B cell (primary cell): ENCODE results near the gene AUTS2. TPM values are rescaled to one million over a fixed set of nuclear protein-coding genes. Genes with fewer than 3 reads are reported as not detected.

Experiments
- ATAC-seq: fragments of 200-7000 bp; cut with Tn5 transposase; one replicate; pipeline ENCODE4 v1.10.0; 2021; ENCODE audit warnings: low read depth, mild to moderate bottlenecking, moderate number of reproducible peaks, moderate library complexity
- CTCF ChIA-PET: fragments of 350-600 bp; sonication (Branson Sonifier 250); formaldehyde crosslinking; loops from one replicate; lab custom pipeline; 2021; ENCODE audit warnings: antibody characterized with exemption, inconsistent platforms; lab: Charles Lee
- POLR2A ChIA-PET: fragments of 350-600 bp; sonication (Branson Sonifier 250); formaldehyde crosslinking; loops from one replicate; lab custom pipeline; 2021; ENCODE audit warnings: antibody characterized with exemption; lab: Charles Lee
- DNase-seq: peaks from one replicate; pipeline ENCODE4 v3.0.0; 2013
- H2AFZ ChIP-seq: 2 replicates; pipeline ENCODE4 v1.6.1; 2012; ENCODE audit warnings: mild to moderate bottlenecking, low read depth, low read length; ENCODE audit not compliant: insufficient read depth, poor library complexity, severe bottlenecking
- H3K27ac ChIP-seq, 2 donors: 1 replicate in 1 of 2; 2 replicates in 1 of 2; pipeline ENCODE4 v1.5.1; 2012 to 2013; ENCODE audit warnings: low read length in 2 of 2, mild to moderate bottlenecking in 2 of 2, moderate library complexity in 1 of 2
- H3K27me3 ChIP-seq, 4 experiments: fragments of 200-600 bp in 1 of 4; sonication (generic) in 1 of 4; replicated peaks in 1 of 4; 1 replicate in 2 of 4; 2 replicates in 2 of 4; pipeline versions ENCODE4 v1.6.1 to v1.7.0; 2013 to 2016; ENCODE audit warnings: low read length in 3 of 4, mild to moderate bottlenecking in 2 of 4, mixed read lengths in 1 of 4, moderate library complexity in 1 of 4; ENCODE audit not compliant: insufficient read depth in 4 of 4, control insufficient read depth in 3 of 4; ENCODE audit errors: control extremely low read depth in 1 of 4
- H3K36me3 ChIP-seq, 2 experiments: replicated peaks in 1 of 2; 1 replicate in 1 of 2; 2 replicates in 1 of 2; pipeline versions ENCODE4 v1.6.1 to v1.7.1; 2013; ENCODE audit warnings: low read length in 1 of 2; ENCODE audit not compliant: insufficient read depth in 2 of 2, control insufficient read depth in 1 of 2; ENCODE audit errors: control extremely low read depth in 1 of 2, extremely low read depth in 1 of 2
- H3K4me1 ChIP-seq, 2 donors: fragments of 200-600 bp in 1 of 2; sonication (generic) in 1 of 2; 1 replicate in 1 of 2; 2 replicates in 1 of 2; pipeline versions ENCODE4 v1.5.1 to v1.6.1; 2013 to 2017; ENCODE audit warnings: low read length in 2 of 2; ENCODE audit not compliant: control insufficient read depth in 2 of 2, insufficient read depth in 2 of 2
- H3K4me2 ChIP-seq: replicated peaks from 2 replicates; pipeline ENCODE3; 2012; ENCODE audit warnings: mild to moderate bottlenecking, low read depth, low read length; ENCODE audit not compliant: poor library complexity, severe bottlenecking
- H3K4me3 ChIP-seq, 5 experiments: fragments of 200-600 bp in 1 of 5; sonication (generic) in 1 of 5; 1 replicate in 3 of 5; 2 replicates in 2 of 5; pipeline versions ENCODE4 v1.5.1 to v1.7.0; 2011 to 2016; ENCODE audit warnings: low read length in 4 of 5, mild to moderate bottlenecking in 4 of 5, low read depth in 2 of 5, control low read depth in 1 of 5, moderate library complexity in 1 of 5; ENCODE audit not compliant: insufficient read depth in 1 of 5; ENCODE audit errors: control extremely low read depth in 1 of 5, extremely low read depth in 1 of 5
- H3K79me2 ChIP-seq: fragments of 200-600 bp; sonication (generic); one replicate; pipeline ENCODE4 v1.6.0; 2016; ENCODE audit warnings: low read length; ENCODE audit not compliant: control insufficient read depth, insufficient read depth
- H3K9ac ChIP-seq: fragments of 200-600 bp; sonication (generic); 2 replicates; pipeline ENCODE4 v1.6.1; 2017; ENCODE audit warnings: mild to moderate bottlenecking, low read length, moderate library complexity
- H3K9me3 ChIP-seq, 3 donors: one replicate each; pipeline versions ENCODE4 v1.6.1 to v1.7.1; 2013; ENCODE audit warnings: low read length in 2 of 3; ENCODE audit not compliant: control insufficient read depth in 2 of 3, insufficient read depth in 1 of 3; ENCODE audit errors: control extremely low read depth in 1 of 3
- H4K20me1 ChIP-seq: 2 replicates; pipeline ENCODE4 v1.6.0; 2012; ENCODE audit warnings: mild to moderate bottlenecking, low read length; ENCODE audit not compliant: insufficient read depth, control insufficient read depth, poor library complexity, severe bottlenecking
- H3K27ac Mint-ChIP-seq: one replicate; pipeline ENCODE4 v1.8.0; 2021; ENCODE audit warnings: mixed read lengths
- H3K27me3 Mint-ChIP-seq: one replicate; pipeline ENCODE4 v1.8.0; 2021; ENCODE audit warnings: mixed read lengths
- H3K4me1 Mint-ChIP-seq: one replicate; pipeline ENCODE4 v1.8.0; 2021; ENCODE audit warnings: mixed read lengths
- H3K4me3 Mint-ChIP-seq: one replicate; pipeline ENCODE4 v1.8.0; 2021; ENCODE audit warnings: mixed read lengths
- H3K9me3 Mint-ChIP-seq: one replicate; pipeline ENCODE4 v1.8.0; 2022; ENCODE audit warnings: mixed read lengths; ENCODE audit not compliant: insufficient read depth
- EZH2 ChIP-seq: IDR thresholded peaks from 2 replicates; pipeline ENCODE4 v1.6.1; 2012; ENCODE audit warnings: borderline replicate concordance, low read depth, mild to moderate bottlenecking, moderate library complexity, low read length; ENCODE audit not compliant: insufficient read depth, poor library complexity, severe bottlenecking
- WGBS: methylation state at CpG from one replicate; pipeline ENCODE4 v1.1.5; 2013; ENCODE audit warnings: missing lambda C conversion rate; ENCODE audit not compliant: insufficient coverage; 5-methylcytosine and 5-hydroxymethylcytosine counted together
- intact Hi-C: fragments of 100-400 bp; cut with micrococcal nuclease; formaldehyde crosslinking; loops from one replicate; pipeline ENCODE4 v1.10.0; 2022
- polyA plus RNA-seq: library from polyadenylated mRNA; depleted of rRNA; stranded (reverse); fragments of >200 nt; gene quantifications from 2 replicates; pipeline ENCODE4 v1.2.3, GENCODE V29; 2012
- total RNA-seq, 2 donors: library from RNA; stranded (reverse); fragments of 120-200 nt in 1 of 2; gene quantifications; 1 replicate in 1 of 2; 2 replicates in 1 of 2; pipeline versions ENCODE4 v1.2.3 to v1.2.4, GENCODE V29; 2013 to 2022
- TF ChIP-seq, protein P1 (sequence below): fragments of 200-600 bp; IDR thresholded peaks from one replicate; pipeline ENCODE4 v1.8.0; 2022; ENCODE audit warnings: antibody characterized with exemption, mild to moderate bottlenecking

The AUTS2 gene
- total and polyA plus RNA-seq, 2 donors (not counting 1 experiment from before 2014, with no cell fraction given): 22.3 to 35.0 TPM

DNA sequence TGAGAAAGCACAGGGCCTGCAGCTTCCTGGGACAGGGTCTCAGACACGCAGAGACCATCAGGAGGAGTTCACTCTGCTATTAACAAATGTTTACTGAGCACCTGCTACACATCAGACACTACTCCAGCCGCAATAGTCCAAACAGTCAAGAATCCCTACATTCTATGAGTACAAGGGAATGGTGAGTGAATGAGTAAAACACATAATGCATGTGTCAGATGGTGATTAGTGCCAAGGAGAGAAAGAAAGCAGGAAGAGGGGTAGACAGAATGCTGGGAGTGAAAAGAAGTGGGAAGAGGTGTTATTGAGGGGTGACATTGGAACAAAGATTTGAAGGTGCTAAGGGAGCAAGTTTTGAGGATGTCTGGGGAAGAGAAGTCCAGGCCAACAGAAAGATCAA lies 899.5 kb downstream of the AUTS2 start:
- Histone ChIP-seq H3K36me3 (peaks cover 0 to 4% of the 10 kb centered on the region in 2 experiments), H2AFZ (no peak overlapping the region), H3K79me2 (no peaks in the 10 kb centered on the region), H4K20me1 (no peaks in the 10 kb centered on the region), H3K27me3 (no peaks in the 10 kb centered on the region), H3K9me3 (no peaks in the 10 kb centered on the region), H3K4me3 (no peak overlapping the region), H3K9ac (no peak overlapping the region), H3K4me1 (no peaks in the 10 kb centered on the region), H3K27ac (no peak overlapping the region), H3K4me2 (no peak overlapping the region)
- no peaks in the 10 kb centered on the region for H3K9me3 Mint-ChIP-seq
- TF ChIP-seq, protein P1, sequence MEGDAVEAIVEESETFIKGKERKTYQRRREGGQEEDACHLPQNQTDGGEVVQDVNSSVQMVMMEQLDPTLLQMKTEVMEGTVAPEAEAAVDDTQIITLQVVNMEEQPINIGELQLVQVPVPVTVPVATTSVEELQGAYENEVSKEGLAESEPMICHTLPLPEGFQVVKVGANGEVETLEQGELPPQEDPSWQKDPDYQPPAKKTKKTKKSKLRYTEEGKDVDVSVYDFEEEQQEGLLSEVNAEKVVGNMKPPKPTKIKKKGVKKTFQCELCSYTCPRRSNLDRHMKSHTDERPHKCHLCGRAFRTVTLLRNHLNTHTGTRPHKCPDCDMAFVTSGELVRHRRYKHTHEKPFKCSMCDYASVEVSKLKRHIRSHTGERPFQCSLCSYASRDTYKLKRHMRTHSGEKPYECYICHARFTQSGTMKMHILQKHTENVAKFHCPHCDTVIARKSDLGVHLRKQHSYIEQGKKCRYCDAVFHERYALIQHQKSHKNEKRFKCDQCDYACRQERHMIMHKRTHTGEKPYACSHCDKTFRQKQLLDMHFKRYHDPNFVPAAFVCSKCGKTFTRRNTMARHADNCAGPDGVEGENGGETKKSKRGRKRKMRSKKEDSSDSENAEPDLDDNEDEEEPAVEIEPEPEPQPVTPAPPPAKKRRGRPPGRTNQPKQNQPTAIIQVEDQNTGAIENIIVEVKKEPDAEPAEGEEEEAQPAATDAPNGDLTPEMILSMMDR: no peak
- no peak for TF ChIP-seq EZH2
- H3K27me3 Mint-ChIP-seq: no peaks in the 10 kb centered on the region
- ChIA-PET CTCF (no interaction called here), POLR2A (no interaction called here)
- intact Hi-C loops: no loop called here
- H3K27ac Mint-ChIP-seq: no peak overlapping the region
- ATAC-seq (no peak), DNase-seq (no peak)
- H3K4me1 Mint-ChIP-seq: no peaks in the 10 kb centered on the region
- no peak overlapping the region for H3K4me3 Mint-ChIP-seq
- WGBS: no CpG with 5 or more reads among the region's 2 CpGs

DNA sequence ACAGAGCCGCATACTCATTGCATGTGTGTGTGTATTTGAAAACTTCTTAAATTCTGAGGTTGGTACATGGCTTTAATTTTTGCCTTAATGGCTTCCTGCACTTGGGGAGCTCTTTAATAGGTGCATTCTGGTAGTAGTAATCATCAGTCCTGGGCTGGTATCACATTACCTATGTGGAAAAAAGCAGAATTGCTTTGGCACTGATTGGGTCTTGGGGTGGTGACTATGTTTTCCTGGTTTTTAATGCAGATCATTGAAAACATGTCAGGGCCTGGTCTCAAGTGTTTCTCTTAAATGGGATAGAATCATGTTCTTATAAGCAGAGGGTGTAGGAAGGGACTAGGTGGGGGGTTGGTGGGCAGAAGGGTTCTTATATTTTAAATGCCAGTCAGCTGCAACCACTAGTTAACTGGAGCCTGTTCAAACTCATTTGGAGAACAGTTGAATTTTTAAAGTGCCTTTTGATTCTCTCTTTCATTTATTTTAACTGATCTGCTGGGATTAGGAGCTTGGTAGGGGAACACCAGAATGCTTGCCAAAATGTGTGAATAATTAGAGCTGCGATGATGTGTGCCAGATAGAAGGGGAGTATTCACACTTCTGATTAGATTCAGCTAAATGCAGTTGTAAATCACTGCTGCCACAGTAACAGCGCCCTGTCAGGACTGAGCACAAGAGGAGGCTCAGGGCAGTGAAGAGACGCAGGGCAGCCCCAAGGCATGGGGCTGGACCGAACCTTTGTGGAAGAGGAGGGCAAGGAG lies 900.1 kb downstream of the AUTS2 start:
- Histone ChIP-seq H4K20me1 (no peaks in the 10 kb centered on the region), H3K4me1 (no peaks in the 10 kb centered on the region), H2AFZ (no peak overlapping the region), H3K4me2 (no peak overlapping the region), H3K4me3 (no peak overlapping the region), H3K79me2 (no peaks in the 10 kb centered on the region), H3K9me3 (no peaks in the 10 kb centered on the region), H3K36me3 (peaks cover 0 to 4% of the 10 kb centered on the region in 2 experiments), H3K27me3 (no peaks in the 10 kb centered on the region), H3K27ac (no peak overlapping the region), H3K9ac (no peak overlapping the region)
- H3K27ac Mint-ChIP-seq: no peak overlapping the region
- H3K4me1 Mint-ChIP-seq: no peaks in the 10 kb centered on the region
- H3K9me3 Mint-ChIP-seq: no peaks in the 10 kb centered on the region
- POLR2A ChIA-PET: no interaction called here
- 92% methylated on average over 5 of the region's 5 CpGs for WGBS
- intact Hi-C loops: no loop called here
- CTCF ChIA-PET: no interaction called here
- ATAC-seq: no peak
- DNase-seq: no peak
- no peak for TF ChIP-seq EZH2
- TF ChIP-seq, protein P1: no peak
- H3K4me3 Mint-ChIP-seq: no peak overlapping the region
- no peaks in the 10 kb centered on the region for H3K27me3 Mint-ChIP-seq
